GM18870 (cell line): ENCODE measurements around the gene ABLIM1.

Source experiments
- ATAC-seq: cut with Tn5 transposase; IDR thresholded peaks from one replicate; pipeline ENCODE4 v1.9.1; 2021; ENCODE audit warnings: moderate library complexity; ENCODE audit not compliant: unreplicated experiment

Gene ABLIM1

DNA sequence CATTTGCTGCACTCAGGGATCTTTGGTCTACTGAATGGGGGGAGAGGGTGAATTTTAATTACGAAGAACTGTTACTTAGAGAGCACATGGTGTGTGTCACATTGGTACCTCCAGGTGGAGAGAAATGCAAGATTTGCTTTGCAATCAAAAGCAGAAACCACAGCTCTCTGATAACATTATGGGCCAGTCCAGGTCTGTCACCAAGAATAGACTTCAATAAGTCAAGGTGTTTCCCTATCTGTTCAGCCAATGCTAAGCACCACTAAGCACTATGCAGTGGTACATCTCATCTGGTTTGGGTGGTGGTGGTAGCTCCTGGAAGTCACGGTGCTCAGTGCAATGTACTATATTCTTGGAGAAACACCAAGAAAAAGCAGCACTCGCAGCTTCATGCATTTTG is 134.2 kb downstream of the ABLIM1 start:
- no peak for ATAC-seq

DNA sequence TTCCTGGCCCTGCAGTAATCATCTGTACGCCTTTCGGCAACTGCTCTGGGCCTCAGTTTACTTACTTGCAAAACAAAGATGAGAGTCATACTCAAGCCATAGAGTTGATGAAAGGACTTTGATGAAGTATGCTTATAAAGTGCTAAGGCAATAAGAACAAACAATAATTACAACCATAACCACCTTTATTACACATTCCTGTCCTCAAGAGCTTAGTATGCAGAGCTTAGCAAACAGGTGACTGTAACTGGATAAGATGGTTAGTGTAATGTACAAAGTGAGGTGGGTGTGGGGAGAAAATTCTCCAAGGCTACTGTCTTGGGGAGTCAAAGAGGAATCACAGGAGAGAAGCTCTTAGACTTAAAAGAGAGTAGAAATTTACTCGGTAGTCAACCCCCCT is 136.8 kb downstream of the ABLIM1 start:
- ATAC-seq: no peak

GRCh38 chr10:114520453-114520852 is 137.6 kb downstream of the ABLIM1 start:
- ATAC-seq: no peak

GRCh38 chr10:114519756-114520293 is 138.2 kb downstream of the ABLIM1 start:
- no peak for ATAC-seq

DNA sequence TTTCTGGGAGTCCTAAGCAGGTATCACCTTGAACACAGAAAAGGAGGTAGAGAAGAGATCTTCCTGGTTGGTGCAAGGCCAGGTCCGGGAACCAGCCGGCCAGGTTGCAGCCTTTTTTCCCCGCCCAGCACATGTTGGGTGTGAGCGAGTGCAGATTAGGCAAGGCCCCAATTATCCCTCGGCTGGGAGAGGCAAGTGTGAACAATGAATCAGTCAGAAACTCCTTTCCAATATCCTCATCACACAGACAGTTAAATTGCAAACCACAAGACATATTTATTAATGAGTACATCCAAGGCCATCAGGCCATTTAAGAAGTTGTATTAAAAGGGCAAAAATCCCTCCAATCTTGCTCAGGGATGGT is 138.8 kb downstream of the ABLIM1 start:
- ATAC-seq: no peak

- ATAC-seq: no peak
These were observed 139.4 kb downstream of the ABLIM1 start for GRCh38 chr10:114518401-114519305.

GRCh38 chr10:114517368-114518250 is 140.5 kb downstream of the ABLIM1 start:
- no peak for ATAC-seq

- no peak for ATAC-seq
These were observed 141.7 kb downstream of the ABLIM1 start for GRCh38 chr10:114516356-114516755.

- ATAC-seq: no peak
These were observed 142.7 kb downstream of the ABLIM1 start for GRCh38 chr10:114515298-114515914.

DNA sequence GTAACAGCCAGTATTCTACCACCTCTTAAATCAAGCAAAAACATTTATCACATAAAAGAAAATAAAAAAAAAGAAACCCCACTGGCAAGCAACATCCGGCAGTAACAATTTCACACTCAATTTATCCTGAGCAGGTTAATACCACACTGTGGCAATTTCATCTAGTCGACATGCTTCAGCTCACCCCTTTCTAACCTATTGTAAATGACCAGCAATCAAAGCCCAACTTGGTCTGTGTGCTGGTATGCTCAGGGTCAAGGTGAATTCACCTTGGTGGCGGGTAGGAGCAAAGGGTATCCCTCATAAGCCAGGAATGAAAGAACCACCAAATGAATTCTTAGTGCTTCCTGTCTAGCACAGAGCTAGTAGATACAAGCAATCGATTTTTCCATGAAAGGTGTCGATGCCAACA is 144.7 kb downstream of the ABLIM1 start:
- no peak for ATAC-seq

DNA sequence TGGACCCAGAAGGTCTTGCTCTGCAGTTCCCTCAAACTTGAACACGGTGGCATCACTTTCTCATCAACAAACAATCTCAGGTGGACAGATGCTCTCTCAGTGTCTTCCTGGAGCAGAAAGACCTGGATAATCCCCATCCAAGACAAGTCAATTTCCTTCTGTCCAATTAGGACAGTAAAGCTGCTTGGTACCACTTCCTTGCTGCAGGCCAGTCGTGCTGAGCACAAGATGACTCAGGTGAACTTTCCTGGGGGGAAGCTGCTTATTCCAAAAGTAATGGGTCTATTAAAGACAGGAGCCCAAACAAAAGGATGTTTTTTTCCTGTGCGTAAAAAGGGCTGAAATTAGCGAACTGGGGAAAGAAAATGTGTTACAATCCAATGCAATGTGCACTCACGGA is 146.2 kb downstream of the ABLIM1 start:
- no peak for ATAC-seq

DNA sequence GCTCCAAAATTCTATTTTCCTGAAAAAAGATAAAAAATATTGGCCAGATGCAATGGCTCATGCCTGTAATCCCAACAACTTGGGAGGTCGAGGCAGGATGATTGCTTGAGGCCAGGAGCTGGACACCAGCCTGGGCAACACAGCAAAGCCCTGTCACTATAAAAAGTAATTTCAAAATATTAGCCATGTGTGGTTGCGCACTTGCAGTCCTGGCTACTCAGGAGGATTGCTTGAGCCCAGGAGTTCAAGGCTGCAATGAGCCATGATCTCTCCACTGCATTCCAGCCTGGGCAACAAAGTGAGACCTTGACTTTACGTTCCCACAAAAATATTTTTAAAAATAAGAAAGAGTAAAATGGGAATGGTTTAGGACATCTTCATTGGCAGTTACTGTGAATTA is 149.7 kb downstream of the ABLIM1 start:
- no peak for ATAC-seq

DNA sequence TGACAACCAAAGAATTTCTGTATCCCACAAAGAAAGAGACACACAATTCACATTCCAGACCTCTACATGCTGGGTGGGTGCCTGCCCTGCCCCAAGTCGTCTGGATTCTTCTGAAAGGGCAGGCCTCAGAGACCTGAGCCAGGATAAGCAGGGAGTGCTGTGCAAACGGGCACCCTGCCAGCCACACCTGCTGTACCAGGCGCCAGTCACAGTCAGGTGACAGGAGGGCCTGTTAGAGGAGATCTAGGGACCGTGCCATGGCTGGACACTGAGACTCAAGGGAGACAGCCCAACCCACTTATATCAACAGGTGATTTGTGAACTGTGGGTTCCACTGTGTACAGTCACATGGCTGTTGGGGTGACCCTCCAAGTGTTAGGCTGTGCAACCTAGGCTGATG is 150.6 kb downstream of the ABLIM1 start:
- no peak for ATAC-seq

- ATAC-seq: no peak
These were observed 151.1 kb downstream of the ABLIM1 start for GRCh38 chr10:114506871-114507385.

GRCh38 chr10:114504769-114505579 is 153.1 kb downstream of the ABLIM1 start:
- ATAC-seq: no peak

DNA sequence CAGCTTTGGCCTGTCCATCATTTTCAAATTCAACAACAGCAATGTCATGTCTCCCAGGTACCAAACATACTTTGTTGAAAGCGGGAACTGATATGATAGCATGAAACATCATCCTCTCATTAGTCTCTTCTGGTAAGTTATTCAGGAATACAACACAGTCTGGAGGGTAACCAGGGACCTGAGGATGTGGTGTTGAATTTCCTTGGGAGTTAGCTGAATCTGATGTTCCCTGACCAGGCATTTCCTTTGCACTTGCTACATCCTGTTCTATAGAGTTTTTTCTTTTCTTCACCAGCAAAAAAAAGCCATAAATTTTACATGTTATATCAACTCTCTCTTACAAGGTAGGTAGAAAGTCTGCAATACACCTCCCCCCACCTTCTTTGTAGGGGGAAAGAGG is 156.0 kb downstream of the ABLIM1 start:
- no peak for ATAC-seq

- ATAC-seq: no peak
These were observed 156.4 kb downstream of the ABLIM1 start for GRCh38 chr10:114501650-114502049.

GRCh38 chr10:114500643-114501042 is 157.4 kb downstream of the ABLIM1 start:
- no peak for ATAC-seq

GRCh38 chr10:114499630-114500190 is 158.4 kb downstream of the ABLIM1 start:
- peak; percentile 27 for ATAC-seq

GRCh38 chr10:114499116-114499515 is 159.0 kb downstream of the ABLIM1 start:
- no peak for ATAC-seq
